EL (cell line): ENCODE results near the gene ZNF200.
A peak's percentile ranks its signal among the peaks of the same experiment; 100 is the strongest.
"Not testable (repeated sequence)": the region's sequence is repeated elsewhere in the genome, so short reads cannot be mapped to it uniquely, and the experiment has no call there.

Experiments
- DNase-seq: peaks from one replicate; pipeline ENCODE4 v3.0.0-alpha.2; 2016

Gene ZNF200

GRCh38 chr16:3197694-3198333 is 37.1 kb downstream of the ZNF200 start:
- not testable (repeated sequence) for DNase-seq

- peak; percentile 34 for DNase-seq
These were observed 39.0 kb downstream of the ZNF200 start for GRCh38 chr16:3195975-3196374.

GRCh38 chr16:3194792-3195191 is 40.2 kb downstream of the ZNF200 start:
- no peak for DNase-seq

GRCh38 chr16:3193221-3194212 is 41.4 kb downstream of the ZNF200 start:
- no peak for DNase-seq

GRCh38 chr16:3192476-3193019 is 42.4 kb downstream of the ZNF200 start:
- no peak for DNase-seq

- DNase-seq: no peak
These were observed 44.0 kb downstream of the ZNF200 start for GRCh38 chr16:3190949-3191353.

GRCh38 chr16:3189869-3190268 is 45.1 kb downstream of the ZNF200 start:
- DNase-seq: no peak

- DNase-seq: peak; percentile 81
These were observed 45.8 kb downstream of the ZNF200 start for GRCh38 chr16:3188925-3189825.

GRCh38 chr16:3188675-3188924 is 46.4 kb downstream of the ZNF200 start:
- DNase-seq: no peak

- DNase-seq: peak; percentile 78
These were observed 46.9 kb downstream of the ZNF200 start, which contains the start of gene OR1F1 for GRCh38 chr16:3187798-3188674. Gene OR1F1, plus strand, starts transcription at chr16:3188204.

- no peak for DNase-seq
These were observed 47.8 kb downstream of the ZNF200 start for GRCh38 chr16:3186946-3187690.

- DNase-seq: no peak
These were observed 51.4 kb downstream of the ZNF200 start for GRCh38 chr16:3183445-3184139.

GRCh38 chr16:3182608-3183444 is 52.1 kb downstream of the ZNF200 start:
- peak; percentile 81 for DNase-seq

GRCh38 chr16:3182293-3182607 is 52.7 kb downstream of the ZNF200 start:
- not testable (repeated sequence) for DNase-seq

GRCh38 chr16:3180445-3180878 is 54.5 kb downstream of the ZNF200 start:
- peak; percentile 52 for DNase-seq

- no peak for DNase-seq
These were observed 55.3 kb downstream of the ZNF200 start for GRCh38 chr16:3179651-3180050.

GRCh38 chr16:3175157-3176093 is 59.5 kb downstream of the ZNF200 start:
- peak; percentile 80 for DNase-seq

GRCh38 chr16:3174618-3175148 is 60.3 kb downstream of the ZNF200 start:
- no peak for DNase-seq
